ENCODE measurements around the gene DNMT3L.
A peak's percentile ranks its signal among the peaks of the same experiment; 100 is the strongest.
"Not testable (repeated sequence)": the region's sequence is repeated elsewhere in the genome, so short reads cannot be mapped to it uniquely, and the experiment has no call there.

Gene DNMT3L

DNA sequence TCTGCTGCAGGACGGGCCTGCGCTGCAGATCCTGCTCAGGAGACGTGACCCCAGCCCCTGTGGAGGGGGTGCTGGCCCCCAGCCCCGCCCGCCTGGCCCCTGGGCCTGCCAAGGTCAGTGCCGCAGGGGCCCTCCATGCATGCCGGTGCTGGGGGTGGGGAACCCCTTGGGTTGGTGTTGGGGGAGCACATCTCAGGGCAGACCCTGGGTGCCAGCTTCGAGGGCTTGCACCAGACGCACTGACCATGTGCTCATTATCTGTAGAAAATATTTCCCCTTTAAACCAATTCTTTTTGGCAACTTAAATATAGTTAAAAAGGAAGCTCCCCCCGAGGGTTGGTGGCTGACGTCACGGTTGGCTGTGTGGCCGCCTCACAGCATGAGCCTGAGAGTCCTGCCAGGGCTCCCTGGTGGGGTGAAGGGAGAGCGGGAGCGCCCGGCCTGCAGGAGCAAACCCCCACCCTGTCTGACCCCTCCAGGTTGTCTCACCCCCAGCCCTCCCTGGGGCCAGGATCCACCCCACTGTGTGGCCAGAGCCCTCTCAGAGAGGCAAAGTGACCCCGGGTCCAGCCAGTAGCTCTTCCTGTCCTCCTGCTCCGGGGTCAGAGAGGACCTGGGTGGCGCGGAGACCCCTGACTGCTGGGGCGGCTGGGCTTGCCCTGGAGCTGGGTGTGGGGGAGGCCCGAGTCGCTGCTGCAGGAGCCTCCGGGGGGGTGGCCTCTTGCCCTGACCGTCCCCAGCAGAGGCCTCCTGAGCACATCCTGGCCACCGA lies 32.9 kb upstream of the DNMT3L start:
- no peak for DNase-seq

DNA sequence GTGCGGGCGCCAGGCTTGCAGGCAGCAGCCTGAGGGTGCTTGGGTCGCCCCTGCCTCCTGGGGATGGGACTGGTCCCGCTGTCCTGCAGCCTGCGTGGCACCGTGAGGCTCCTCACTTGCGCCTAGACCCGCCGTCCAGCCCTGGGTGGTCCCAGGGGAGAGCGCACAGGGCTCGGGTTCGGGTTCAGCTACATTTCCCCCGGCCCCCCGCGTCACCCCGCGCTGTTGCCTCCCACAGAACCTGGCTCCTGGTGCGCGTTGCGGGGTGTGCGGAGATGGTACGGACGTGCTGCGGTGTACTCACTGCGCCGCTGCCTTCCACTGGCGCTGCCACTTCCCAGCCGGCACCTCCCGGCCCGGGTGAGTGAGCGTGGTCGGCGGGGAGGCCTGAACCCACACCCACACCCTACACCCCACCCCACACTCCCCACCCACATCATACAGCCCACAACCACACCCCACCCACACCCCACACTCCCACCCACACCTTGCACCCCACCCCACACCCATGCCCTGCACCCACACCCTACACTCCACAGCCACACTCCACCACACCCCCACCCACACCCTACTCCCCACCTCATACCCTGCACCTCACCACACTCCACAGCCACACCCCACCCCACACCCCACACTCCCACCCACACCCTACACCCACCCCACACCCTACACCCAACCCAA lies 32.0 kb upstream of the DNMT3L start:
- DNase-seq: no peak

DNA sequence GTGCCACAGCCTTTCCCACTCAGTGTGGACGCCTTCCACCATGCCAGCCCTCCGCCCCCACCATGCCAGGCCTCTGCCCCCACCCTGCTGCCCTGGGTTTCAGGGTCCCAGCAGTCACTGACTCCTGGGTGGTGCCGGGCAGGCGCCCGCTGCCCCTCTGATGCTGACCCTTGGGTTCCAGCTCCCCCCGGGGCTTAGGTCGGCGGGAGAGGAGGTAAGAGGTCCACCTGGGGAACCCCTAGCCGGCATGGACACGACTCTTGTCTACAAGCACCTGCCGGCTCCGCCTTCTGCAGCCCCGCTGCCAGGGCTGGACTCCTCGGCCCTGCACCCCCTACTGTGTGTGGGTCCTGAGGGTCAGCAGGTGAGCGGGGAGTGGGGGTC lies 31.1 kb upstream of the DNMT3L start:
- DNase-seq: no peak

DNA sequence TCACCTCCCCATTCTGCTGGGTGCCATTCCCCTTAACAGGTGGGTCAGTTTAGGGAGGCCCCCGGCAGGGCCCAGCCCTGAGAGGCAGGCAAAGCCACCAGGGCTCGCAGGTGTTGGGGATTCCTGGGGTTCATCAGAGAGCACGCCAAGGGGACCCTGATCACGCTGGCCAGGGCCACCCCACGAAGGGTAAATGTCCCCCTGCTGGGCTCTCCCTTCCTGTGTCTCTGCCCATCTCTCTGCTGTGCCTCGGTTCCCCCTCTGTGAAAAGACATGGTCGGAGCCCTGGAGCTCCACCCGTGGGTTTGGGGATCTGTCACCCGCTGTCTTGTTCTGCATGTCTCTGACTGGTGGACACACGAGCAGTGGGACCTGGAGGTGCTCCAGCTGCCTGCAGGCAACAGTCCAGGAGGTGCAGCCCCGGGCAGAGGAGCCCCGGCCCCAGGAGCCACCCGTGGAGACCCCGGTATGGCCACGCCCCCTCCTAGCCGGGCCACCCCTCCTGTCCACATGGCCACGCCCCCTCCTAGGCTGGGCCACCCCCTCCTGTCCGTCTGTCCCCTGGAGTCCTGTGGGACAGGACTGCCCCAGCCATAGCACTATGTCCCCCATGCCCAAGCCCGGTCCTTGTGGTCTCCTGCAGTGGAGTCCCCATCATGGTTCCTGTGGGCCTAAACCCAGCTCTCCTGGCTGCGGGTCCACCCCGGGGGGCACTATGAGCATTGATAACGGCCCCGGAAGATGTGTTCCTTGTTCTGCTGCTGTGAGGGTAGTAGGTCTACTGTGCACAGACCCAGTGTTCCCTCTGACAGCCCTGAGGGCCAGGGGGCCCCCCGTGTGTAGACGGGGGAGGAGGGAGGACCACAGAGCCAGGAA lies 30.5 kb upstream of the DNMT3L start:
- DNase-seq: no peak

DNA sequence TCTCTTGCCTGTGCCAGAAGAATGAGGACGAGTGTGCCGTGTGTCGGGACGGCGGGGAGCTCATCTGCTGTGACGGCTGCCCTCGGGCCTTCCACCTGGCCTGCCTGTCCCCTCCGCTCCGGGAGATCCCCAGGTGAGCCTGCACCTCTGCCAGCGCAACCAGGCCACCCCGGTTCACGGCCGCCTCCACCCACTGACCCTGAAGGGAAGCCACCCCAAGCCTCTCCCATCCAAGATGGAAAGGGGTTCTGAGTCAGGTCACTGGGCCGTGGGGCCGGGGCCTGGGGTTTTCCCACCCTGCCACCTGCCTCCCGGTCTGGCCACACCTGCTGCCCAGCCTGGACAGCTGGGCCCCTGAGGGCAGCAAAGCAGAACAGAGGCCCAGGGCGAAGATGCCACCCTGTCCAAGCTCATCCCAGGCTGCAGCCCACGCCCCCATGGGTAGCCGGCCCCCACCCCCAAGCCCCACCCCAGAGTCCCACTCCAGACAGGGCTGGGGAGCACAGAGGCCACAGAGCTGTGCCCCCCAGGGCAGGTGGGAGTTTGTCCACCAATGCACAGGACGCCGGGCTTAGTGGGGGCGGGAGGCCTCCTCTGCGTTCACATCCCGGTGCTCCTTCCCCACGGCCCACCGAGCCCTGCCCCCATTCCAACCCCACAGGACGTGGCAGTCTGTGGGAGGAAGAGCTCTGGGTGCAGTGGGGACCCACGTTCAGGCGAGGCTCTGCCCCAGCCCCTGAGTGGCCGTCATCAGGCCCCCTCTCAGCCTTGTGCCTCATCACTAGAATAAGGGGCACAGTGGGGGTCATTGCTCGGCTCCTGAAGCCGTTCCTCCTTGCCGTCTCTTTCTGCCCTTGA lies 29.6 kb upstream of the DNMT3L start:
- no peak for DNase-seq

DNA sequence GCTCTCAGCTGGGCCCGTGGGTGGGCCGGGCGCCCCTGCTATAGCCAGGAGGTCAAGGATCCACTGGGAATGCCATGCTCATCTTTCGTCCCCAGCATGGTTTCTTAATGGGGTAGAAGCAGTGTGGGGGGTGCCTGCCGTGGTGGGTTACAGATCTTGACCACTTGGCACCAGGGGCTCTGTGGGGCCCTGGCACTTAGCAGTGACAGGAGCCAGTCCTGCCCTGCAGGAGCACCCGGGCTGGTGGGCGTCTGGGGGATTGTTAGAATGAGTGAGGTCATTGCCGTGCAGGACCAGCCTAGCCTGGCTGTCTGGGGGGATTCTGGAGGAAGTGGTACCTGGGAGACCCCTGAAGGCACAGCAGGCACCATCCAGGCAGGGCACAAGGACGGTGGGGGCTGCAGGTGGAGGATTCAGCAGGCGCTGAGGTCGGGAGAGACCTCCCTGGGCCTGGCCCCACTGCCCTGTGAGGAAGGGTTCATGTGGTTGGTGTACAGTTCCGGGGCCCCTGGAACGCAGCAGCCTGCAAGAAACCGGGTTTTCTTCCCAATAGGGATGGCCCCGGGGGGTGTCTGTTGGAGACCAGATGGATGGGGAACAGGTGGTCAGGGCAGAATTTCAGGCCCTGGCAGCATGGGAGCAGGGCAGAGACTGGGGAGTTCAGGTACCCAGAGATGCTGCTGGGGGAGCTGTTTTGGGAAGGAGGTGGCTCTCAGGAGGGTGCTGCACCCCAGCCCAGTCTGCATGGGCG lies 28.8 kb upstream of the DNMT3L start:
- DNase-seq: no peak

DNA sequence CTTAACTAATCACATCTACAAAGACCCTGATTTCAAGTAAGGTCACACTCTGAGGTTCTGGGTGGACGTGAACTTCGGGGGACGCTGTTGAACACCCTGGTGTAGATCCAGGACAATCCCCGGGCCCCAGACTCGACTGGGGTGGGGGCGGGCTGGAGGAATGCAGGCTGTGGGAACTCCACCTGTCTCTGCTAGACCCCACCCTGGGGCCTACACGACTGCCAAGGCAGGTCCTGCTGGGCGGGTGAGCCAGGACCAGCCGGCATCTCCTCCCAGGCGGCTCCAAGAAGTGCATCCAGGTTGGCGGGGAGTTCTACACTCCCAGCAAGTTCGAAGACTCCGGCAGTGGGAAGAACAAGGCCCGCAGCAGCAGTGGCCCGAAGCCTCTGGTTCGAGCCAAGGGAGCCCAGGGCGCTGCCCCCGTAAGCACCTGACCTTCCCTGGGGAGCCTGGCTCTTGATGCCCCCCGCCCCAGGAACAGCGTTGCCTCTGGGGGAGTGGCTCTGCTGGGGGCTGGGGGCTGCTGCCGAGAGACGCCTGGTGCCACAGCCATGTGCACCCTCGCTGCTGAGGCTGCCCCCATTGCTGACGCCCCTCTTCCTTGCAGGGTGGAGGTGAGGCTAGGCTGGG lies 27.8 kb upstream of the DNMT3L start:
- no peak for DNase-seq

DNA sequence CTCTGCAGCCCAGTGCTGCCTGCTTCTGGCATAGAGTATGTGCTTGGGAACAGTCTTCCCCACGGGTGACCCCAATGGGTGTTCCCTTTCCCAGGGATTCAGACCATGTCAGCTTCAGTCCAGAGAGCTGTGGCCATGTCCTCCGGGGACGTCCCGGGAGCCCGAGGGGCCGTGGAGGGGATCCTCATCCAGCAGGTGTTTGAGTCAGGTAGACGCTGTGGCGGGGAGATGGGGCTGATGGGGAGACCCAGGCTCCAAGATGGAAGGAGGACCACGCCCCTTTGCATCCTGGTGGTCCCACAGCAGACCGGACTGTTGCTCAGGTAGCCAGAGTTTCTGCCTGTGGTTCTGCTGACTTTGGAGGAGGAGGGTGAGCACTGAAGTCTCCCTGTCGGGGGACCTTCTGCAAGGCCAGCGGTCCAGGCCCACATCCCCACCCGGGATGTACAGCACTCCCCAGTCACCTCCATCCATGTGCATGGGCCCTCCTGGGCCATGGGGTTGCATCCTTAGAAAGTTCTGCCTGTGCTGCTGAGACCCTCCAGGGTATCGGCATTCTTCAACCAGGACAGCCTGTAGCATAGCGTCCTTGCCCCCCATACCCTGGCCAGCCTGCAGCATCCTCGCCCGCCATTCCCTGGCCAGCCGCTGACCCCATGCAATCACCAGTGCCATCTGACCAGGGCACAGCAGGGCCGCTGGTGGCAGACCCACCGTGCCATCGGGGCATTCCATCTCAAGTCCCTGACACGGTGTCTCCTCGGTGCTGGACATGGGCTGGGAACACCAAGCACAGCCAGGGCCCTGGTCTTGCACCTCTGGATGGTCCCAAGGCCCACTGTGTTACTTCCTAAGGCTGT lies 26.8 kb upstream of the DNMT3L start:
- no peak for DNase-seq

DNA sequence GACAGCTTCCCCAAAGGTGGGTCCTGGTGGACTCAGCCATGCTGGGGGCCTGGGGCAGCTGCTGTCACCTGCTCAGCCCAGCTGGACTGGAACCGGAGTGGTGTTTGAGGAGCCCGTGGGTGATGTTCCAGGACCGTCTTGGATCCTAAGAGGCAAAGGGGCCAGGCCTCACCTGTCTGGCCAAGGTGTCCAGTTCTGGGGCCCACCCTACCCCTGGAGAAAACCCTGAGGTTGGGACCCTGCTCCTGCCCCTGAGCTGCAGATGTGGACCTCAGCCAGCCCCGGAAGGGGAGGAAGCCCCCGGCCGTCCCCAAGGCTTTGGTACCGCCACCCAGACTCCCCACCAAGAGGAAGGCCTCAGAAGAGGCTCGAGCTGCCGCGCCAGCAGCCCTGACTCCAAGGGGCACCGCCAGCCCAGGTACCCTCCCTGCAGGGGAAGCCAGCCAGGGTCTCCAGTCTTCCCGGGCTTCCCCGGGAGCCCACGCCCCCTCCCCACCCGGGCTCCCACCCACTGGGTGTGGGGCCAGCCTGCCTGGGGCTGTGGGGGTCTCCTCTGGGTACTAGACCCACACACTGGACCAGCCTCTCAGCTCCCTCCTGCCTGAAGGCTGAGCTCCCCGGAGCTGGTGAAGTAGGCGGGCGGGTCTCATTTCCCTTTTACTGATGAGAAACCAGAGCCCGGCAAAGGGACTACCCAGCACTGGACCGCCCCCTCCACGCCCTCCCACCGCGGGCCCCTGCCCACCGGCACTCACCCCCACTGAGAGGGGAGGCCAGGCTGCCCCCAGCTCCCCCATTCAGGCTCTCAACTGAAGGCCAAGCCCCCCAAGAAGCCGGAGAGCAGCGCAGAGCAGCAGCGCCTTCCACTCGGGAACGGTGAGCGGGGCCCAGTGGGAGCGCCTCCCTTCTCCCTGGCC lies 25.3 kb upstream of the DNMT3L start:
- no peak for DNase-seq

DNA sequence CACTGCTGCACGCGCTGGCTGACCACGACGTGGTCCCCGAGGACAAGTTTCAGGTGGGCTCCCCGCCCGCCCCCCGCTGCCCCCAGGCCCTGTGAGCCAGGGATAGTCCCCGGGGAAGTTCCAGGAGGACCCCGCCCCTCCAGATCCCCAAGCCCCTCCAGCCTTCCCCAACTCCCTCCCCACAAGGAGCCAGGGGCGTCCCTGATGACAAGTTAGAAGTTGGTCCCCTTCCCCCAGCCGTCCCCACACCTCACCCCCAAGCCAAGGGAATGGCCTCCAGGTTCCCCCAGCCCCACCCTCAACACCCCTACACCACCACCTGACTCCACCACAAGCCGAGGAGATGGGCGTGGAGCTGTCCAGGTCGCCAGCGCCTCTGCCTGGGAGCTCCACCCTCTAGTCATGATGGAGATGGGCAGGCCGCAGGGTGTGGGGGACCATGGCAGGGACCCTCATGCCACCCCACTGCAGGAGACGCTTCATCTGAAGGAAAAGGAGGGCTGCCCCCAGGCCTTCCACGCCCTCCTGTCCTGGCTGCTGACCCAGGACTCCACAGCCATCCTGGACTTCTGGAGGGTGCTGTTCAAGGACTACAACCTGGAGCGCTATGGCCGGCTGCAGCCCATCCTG lies 24.5 kb upstream of the DNMT3L start:
- DNase-seq: no peak

DNA sequence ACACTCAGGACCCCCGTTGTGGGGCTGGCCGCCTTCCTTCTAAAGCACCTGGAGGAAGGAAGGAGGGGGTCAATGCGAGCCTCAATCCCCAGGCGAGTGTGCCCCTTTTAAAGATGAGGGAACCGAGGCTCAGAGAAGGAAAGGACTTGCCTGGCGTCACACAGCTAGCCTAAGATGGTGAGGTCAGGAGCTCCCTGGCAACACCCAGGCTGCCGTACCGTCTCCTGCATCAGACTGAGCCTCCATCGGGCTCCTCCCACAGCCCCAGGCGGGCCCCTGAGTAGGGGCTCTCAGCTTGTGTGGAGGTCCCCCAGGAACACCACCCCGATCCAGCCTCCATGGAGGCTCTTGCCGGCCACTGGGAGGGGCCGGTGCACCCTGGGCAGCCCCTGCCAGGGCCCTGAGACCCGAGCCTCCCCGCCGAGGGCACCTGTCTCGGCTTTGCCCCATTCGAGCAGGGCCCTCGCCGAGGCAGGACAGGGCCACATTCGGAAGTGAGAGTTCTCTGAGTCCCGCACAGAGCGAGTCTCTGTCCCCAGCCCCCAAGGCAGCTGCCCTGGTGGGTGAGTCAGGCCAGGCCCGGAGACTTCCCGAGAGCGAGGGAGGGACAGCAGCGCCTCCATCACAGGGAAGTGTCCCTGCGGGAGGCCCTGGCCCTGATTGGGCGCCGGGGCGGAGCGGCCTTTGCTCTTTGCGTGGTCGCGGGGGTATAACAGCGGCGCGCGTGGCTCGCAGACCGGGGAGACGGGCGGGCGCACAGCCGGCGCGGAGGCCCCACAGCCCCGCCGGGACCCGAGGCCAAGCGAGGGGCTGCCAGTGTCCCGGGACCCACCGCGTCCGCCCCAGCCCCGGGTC lies 23.7 kb upstream of the DNMT3L start, which contains the start of gene AIRE:
Gene AIRE (plus strand): TSS at position 739 of the 855 bp plus-strand sequence. CDS start 131 bp downstream, outside the sequence.
- DNase-seq: no peak

DNA sequence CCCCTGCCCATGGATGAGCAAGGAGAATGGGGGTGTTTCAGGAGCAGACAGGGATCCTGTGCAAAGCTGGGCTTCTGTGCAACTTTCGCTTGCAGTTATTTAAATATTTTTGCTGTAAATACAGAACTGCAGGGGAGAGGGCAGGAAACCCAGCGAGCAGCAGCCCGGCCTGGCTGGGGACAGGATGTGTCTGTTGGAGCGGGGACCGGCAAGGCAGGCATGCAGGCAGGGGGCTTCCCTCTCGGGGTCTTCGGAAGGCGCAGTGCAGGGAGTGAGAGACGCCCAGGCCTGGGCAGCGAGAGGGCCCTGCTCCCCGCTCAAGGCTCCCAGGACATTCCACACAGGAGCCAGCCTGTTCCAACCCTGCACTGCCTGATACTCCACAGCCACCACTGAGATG lies 22.3 kb upstream of the DNMT3L start:
- DNase-seq: no peak

DNA sequence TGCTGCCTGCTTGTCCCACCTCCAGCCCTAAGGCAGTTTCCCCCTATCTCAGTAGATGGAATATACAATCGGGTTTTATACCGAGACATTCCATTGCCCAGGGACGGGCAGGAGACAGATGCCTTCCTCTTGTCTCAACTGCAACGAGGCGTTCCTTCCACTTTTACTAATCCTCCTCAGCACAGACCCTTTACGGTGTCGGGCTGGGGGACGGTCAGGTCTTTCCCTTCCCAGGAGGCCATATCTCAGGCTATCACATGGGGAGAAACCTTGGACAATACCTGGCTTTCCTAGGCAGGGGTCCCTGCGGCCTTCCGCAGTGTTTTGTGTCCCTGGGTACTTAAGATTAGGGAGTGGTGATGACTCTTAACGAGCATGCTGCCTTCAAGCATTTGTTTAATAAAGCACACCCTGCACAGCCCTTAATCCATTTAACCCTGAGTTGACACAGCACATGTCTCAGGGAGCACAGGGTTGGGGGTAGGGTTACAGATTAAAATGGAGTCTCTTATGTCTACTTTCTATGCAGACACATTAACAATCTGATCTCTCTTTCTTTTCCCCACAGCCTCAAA lies 21.6 kb upstream of the DNMT3L start:
- DNase-seq: not testable (repeated sequence)

DNA sequence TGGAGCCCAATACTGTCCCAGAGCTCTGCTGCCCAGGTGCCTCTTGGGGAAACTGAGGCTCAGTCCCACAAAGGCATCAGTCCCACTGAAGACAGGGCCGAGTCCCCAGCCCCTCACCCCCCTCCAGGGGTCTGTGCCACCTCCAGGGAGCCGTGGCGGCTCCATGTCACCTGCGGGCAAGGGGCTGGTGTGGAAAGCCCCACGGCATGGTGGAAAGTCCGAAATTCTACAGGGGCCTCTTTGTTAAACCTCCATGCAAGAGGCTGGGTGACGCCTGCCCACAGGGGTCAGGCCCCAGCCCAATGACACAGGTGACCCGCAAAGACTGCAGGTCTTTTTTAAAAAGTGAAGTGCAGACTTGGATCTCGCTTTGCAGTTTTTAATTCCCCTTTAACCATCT lies 20.7 kb upstream of the DNMT3L start:
- no peak for DNase-seq

DNA sequence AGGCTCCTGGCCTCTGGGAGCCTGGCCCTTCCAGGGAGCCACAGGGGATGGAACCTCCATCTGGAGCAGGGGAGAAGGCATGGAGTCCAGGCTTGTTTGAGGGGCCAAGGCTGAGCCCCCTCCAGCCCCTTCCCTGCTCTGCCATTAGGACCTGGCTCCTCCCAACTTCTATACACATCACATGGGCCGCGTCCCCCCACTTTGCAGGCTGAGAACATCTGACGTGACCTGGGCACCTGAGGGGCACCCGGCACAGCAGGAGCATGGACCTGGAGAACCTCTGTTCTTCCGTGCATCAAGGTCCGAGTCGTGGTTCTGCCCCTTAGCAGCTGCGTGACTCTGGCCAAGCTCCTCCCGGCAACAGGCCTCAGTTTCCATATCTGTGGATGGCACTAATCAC lies 20.1 kb upstream of the DNMT3L start:
- no peak for DNase-seq

DNA sequence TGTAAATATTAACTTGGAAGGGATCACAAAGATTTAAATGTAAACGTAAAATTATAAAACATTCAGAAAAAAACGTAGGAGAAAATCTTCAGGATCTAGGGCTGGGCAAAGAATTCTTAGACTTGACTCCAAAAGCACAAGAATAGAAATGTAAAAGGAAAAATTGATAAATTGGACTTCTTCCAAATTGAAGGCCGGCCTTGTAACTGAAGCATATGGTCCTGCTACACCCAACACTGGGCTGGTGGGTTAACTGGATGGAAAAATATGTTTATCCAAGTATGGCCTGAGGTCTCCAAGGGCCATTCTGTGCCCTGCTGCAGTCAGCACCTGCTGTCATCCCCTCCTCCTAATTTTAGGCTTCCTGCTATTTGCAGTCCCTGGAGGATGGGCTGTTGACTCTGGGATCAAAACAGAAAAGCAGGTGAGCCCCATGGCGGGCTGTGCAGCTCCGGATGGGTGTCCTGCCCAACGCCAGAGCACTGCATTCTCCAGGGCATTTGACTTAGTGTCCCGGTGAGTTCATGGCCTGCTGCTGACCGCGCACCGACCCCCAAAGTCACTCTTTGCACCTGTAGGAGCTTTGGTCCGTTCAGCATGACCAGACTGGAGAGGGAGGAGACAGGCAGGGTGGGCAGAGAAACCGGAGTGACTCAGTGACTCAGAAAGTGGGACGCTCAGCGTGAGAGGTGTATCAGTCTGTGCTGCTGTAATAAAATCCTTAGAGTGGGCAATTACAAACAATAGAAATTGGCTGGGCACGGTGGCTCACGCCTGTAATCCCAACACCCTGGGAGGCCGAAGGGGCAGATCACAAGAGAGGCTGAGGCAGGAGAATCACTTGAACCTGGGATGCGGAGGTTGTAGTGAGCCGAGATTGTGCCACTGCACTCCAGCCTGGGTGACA lies 17.9 kb upstream of the DNMT3L start:
- peak; percentile 16 for DNase-seq

Measured in SHP77 treated with DMSO at 0.1 percent for 48 hours (cell line).